K562 (cell line): ENCODE data around the gene TNFSF15. TPM values are rescaled to one million over a fixed set of nuclear protein-coding genes. Genes with fewer than 3 reads are reported as not detected.

Experiments
- ATAC-seq: fragments of 200-7000 bp; cut with Tn5 transposase; 3 replicates; pipeline ENCODE4 v1.9.1; 2020; ENCODE audit warnings: moderate library complexity
- BruUV-seq: library from RNA; stranded (reverse); fragments of 400-500 nt; replicated peaks from 2 replicates; lab custom pipeline; 2021; lab: Mats Ljungman, UMichigan
- CTCF ChIA-PET: fragments of 300-600 bp; formaldehyde crosslinking; extraction: SDS; loops from one replicate; lab custom pipeline; 2021; ENCODE audit warnings: low intra/inter-chr PET ratio; lab: Yijun Ruan, JAX
- POLR2A ChIA-PET: fragments of 300-600, 350-650 bp; sonication (Branson Sonifier 250); formaldehyde crosslinking; extraction: SDS; loops from one replicate; lab custom pipeline; 2021; ENCODE audit warnings: antibody characterized with exemption, inconsistent platforms; lab: Yijun Ruan, JAX
- DNase-seq, 4 experiments: peaks; one replicate each; pipeline versions ENCODE4 v3.0.0 to v3.0.0-alpha.2; 2011 to 2018; ENCODE audit warnings: low spot score in 3 of 4, mixed read lengths in 3 of 4; ENCODE audit errors: extremely low read depth in 1 of 4
- FAIRE-seq: peaks from 2 replicates; lab custom pipeline; 2011; peaks lifted over from hg19 to GRCh38; lab: Jason Lieb, UNC
- H2AFZ ChIP-seq: 2 replicates; pipeline ENCODE4 v1.6.0; 2011; ENCODE audit warnings: low read depth, low read length, control low read depth, inconsistent platforms
- H3K27ac ChIP-seq: fragments of 200-600 bp; 3 replicates; pipeline ENCODE4 v1.8.0; 2011; ENCODE audit warnings: low read depth, mild to moderate bottlenecking, control low read depth, inconsistent platforms, low read length, moderate library complexity, mixed read lengths; ENCODE audit errors: extremely low read depth
- H3K27me3 ChIP-seq, 2 experiments: fragments of 300-600 bp in 1 of 2; 2 replicates in 1 of 2; 3 replicates in 1 of 2; pipeline versions ENCODE4 v1.6.0 to v1.8.0; 2011; ENCODE audit warnings: inconsistent platforms in 2 of 2, low read length in 2 of 2, mild to moderate bottlenecking in 1 of 2, mixed read lengths in 1 of 2, moderate library complexity in 1 of 2; ENCODE audit not compliant: control insufficient read depth in 2 of 2, insufficient read depth in 2 of 2
- H3K36me3 ChIP-seq: fragments of 300-600 bp; 3 replicates; pipeline ENCODE4 v1.8.0; 2011; ENCODE audit warnings: mild to moderate bottlenecking, low read length, inconsistent platforms; ENCODE audit not compliant: control insufficient read depth, insufficient read depth
- H3K4me1 ChIP-seq, 2 experiments: fragments of 200-600 bp in 1 of 2; replicated peaks in 1 of 2; 2 replicates in 1 of 2; 3 replicates in 1 of 2; pipeline versions ENCODE4 v1.5.1 to v1.8.0; 2011; ENCODE audit warnings: inconsistent platforms in 2 of 2, low read length in 2 of 2, mild to moderate bottlenecking in 1 of 2, mixed read lengths in 1 of 2, moderate library complexity in 1 of 2; ENCODE audit not compliant: control insufficient read depth in 2 of 2, insufficient read depth in 2 of 2
- H3K4me2 ChIP-seq: 2 replicates; pipeline ENCODE4 v1.6.1; 2011; ENCODE audit warnings: low read length, control low read depth, inconsistent platforms, mixed read lengths; ENCODE audit not compliant: insufficient read depth
- H3K4me3 ChIP-seq: fragments of 200-600 bp; sonication (generic), shearing (Covaris generic); 2 replicates; pipeline ENCODE4 v1.5.1; 2016; ENCODE audit warnings: control low read depth, inconsistent platforms
- H3K79me2 ChIP-seq: fragments of 200-600 bp; 3 replicates; pipeline ENCODE4 v1.8.0; 2011; ENCODE audit warnings: low read length, inconsistent platforms; ENCODE audit not compliant: control insufficient read depth, insufficient read depth
- H3K9ac ChIP-seq, 2 experiments: 2 replicates each; pipeline versions ENCODE4 v1.6.0 to v1.6.1; 2011; ENCODE audit warnings: low read depth in 2 of 2, low read length in 2 of 2, control low read depth in 1 of 2, inconsistent platforms in 1 of 2, mild to moderate bottlenecking in 1 of 2, mixed read lengths in 1 of 2; ENCODE audit not compliant: insufficient read depth in 1 of 2
- H3K9me1 ChIP-seq: one replicate; pipeline ENCODE4 v1.6.0; 2011; ENCODE audit warnings: inconsistent platforms, mild to moderate bottlenecking, low read length, moderate library complexity; ENCODE audit not compliant: control insufficient read depth, insufficient read depth
- H3K9me3 ChIP-seq: replicated peaks from 2 replicates; pipeline ENCODE4 v1.5.1; 2011; ENCODE audit warnings: low read depth, low read length, inconsistent platforms; ENCODE audit not compliant: control insufficient read depth, insufficient read depth
- H4K20me1 ChIP-seq: replicated peaks from 2 replicates; pipeline ENCODE4 v1.6.1; 2011; ENCODE audit warnings: low read length, inconsistent platforms, mixed read lengths; ENCODE audit not compliant: control insufficient read depth, insufficient read depth
- HMG20B ChIP-seq: fragments of 250-450 bp; sonication (Bioruptor Pico); IDR thresholded peaks from 2 replicates; pipeline ENCODE4 v1.5.0; 2021; ENCODE audit warnings: mild to moderate bottlenecking
- PTRF ChIP-seq: fragments of 450-650 bp; IDR thresholded peaks from 2 replicates; pipeline ENCODE4 v1.6.1; 2016; ENCODE audit warnings: mild to moderate bottlenecking, missing genetic modification characterization, missing compliant biosample characterization
- ZEB2 ChIP-seq: fragments of 450-650 bp; IDR thresholded peaks from 2 replicates; pipeline ENCODE4 v1.6.1; 2016
- ZFX ChIP-seq: sonication (generic); formaldehyde crosslinking; IDR thresholded peaks from 2 replicates; pipeline ENCODE4 v1.8.0; 2022; ENCODE audit warnings: mild to moderate bottlenecking, missing genetic modification reagents, moderate library complexity
- ZNF23 ChIP-seq: fragments of 250-450 bp; sonication (Bioruptor Pico); IDR thresholded peaks from 2 replicates; pipeline ENCODE4 v1.4.0; 2020; ENCODE audit warnings: mild to moderate bottlenecking
- ZSCAN32 ChIP-seq: fragments of 450-650 bp; formaldehyde crosslinking; IDR thresholded peaks from 2 replicates; pipeline ENCODE4 v1.4.0; 2020; ENCODE audit warnings: mild to moderate bottlenecking, moderate library complexity
- WGBS: fragments of 100-300 bp; shearing (Covaris generic); methylation state at CpG from one replicate; pipeline ENCODE4 v1.1.6; 2016; ENCODE audit warnings: low coverage, mixed read lengths; ENCODE audit not compliant: insufficient coverage; ENCODE audit errors: missing lambda C conversion rate; 5-methylcytosine and 5-hydroxymethylcytosine counted together
- in situ Hi-C: fragments of 300-500 bp; cut with MboI; formaldehyde crosslinking; loops from 4 replicates; pipeline ENCODE4 v1.15.0; 2018; ENCODE audit warnings: inconsistent platforms, mixed read lengths
- intact Hi-C: fragments of 100-400 bp; cut with micrococcal nuclease; formaldehyde crosslinking; loops from 2 replicates; pipeline ENCODE4 v1.14.2; 2022
- polyA plus RNA-seq, 8 experiments: library from polyadenylated mRNA; depleted of rRNA in 4 of 8; stranded (reverse) in 5 of 8; unstranded in 3 of 8; fragments of >200 nt; fragmentation: Nextera tagmentation in 2 of 8; fragmentation: Illumina TruSeq in 1 of 8; extraction: Ambion mirVana in 2 of 8; extraction: Trizol in 1 of 8; gene quantifications; 2 replicates each; pipeline versions ENCODE4 v1.2.1 to v1.2.3, GENCODE V29; 2011 to 2014; ENCODE audit warnings: inconsistent platforms in 1 of 8, missing spikeins in 1 of 8
- total RNA-seq, 7 experiments: library from RNA; depleted of rRNA in 6 of 7; stranded (reverse); fragments of >200 nt in 6 of 7; fragmentation: Illumina TruSeq in 2 of 7; extraction: Trizol in 2 of 7; gene quantifications; 2 replicates each; pipeline versions ENCODE4 v1.2.1 to v1.2.3, GENCODE V29; 2011 to 2021; ENCODE audit warnings: low replicate concordance in 1 of 7
- TF ChIP-seq, protein P1 (sequence below): sonication (generic); formaldehyde crosslinking; IDR thresholded peaks from 2 replicates; pipeline ENCODE4 v1.9.0; 2022; ENCODE audit warnings: mild to moderate bottlenecking, missing genetic modification reagents

TNFSF15 gene
- total and polyA plus RNA-seq, 9 of the 15 experiments (the other 6 are each of a cell fraction or from before 2014, with no cell fraction given), result not detected

DNA sequence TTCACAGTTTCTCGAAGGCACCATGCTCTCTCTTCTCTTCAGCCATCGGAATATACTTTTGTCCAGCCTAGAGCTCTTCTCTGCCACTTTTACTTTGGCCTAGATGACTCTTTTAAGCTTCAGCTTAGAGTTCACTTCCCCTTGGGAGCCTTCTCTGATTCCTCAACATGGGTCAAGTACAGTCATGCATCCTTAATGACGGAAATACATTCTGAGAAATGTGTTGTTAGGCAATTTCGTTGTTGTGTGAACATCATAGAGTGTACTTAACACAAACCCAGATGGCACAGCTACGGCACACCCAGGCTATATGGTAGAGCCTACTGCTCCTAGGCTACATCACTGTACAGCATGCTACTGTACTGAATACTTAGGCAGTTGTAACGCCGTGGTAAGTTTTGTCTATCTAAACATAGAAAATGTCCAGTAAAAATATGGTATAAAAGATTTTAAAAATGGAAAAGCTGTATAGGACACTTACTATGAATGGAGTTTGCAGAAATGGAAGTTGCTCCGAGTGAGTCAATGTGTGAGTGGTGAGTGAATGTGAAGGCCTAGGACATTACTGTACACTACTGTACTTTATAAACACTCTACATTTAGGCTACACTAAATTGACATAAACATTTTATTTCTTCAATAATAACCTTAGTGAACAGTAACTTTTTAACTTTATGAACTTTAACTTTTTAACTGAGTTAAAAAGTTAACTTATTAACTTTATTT lies 15.1 kb upstream of the TNFSF15 start:
- in situ Hi-C loops, result no loop called here
- Histone ChIP-seq H3K4me1 (no peaks in the 10 kb centered on the region), H3K27ac (no peak overlapping the region), H3K36me3 (no peaks in the 10 kb centered on the region), H3K4me2 (no peak overlapping the region), H3K9me3 (no peaks in the 10 kb centered on the region), H3K4me3 (no peak overlapping the region), H3K79me2 (no peaks in the 10 kb centered on the region), H3K27me3 (no peaks in the 10 kb centered on the region), H4K20me1 (no peaks in the 10 kb centered on the region), H3K9me1 (no peaks in the 10 kb centered on the region), H2AFZ (no peak overlapping the region), H3K9ac (no peak overlapping the region)
- POLR2A ChIA-PET, result no interaction called here
- DNase-seq (no peak), FAIRE-seq (no peak), ATAC-seq (no peak)
- WGBS, result 0% methylated on average over 8 of the region's 8 CpGs
- no TSS peak for BruUV-seq
- TF ChIP-seq ZFX (no peak), HMG20B (CRISPR knock-in tag) (no peak), PTRF (no peak), ZSCAN32 (no peak), ZNF23 (CRISPR knock-in tag) (no peak), ZEB2 (no peak)
- TF ChIP-seq, protein P1, sequence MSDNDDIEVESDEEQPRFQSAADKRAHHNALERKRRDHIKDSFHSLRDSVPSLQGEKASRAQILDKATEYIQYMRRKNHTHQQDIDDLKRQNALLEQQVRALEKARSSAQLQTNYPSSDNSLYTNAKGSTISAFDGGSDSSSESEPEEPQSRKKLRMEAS (CRISPR knock-in tag), result no peak
- CTCF ChIA-PET, result no interaction called here
- intact Hi-C loops, result no loop called here
